ENCODE measurements around the gene SPAG16. TPM values are rescaled to one million over a fixed set of nuclear protein-coding genes. Genes with fewer than 3 reads are reported as not detected.
A peak's percentile ranks its signal among the peaks of the same experiment; 100 is the strongest.

Gene SPAG16
- total and polyA plus RNA-seq, 10 donors: 9.0 to 19.7 (median 12.2) TPM

DNA sequence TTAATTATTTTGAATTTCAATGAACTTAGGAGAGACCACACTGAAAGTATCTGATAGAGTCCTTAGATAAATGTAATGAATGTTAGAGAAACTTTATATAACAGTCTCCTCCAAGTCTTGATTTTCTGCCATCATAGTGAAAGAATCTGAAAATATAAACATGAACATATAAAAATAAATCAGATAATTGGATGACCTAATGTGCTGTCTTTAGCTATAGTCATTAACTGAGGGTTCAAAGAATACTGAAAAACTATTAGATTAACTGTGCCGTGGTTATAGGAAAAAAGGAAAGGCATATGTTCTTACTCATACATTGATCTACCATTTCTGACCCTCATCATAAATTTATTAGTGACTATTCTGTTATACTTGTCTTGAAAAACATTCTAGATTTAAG lies 47.0 kb upstream of the SPAG16 start:
- Histone ChIP-seq H3K4me3 (no peak overlapping the region), H3K27ac (peak overlapping the region in 2 of 8 donors; percentile 25 to 58), H3K9me3 (no peaks in the 10 kb centered on the region), H3K36me3 (no peaks in the 10 kb centered on the region), H3K27me3 (replicated peaks in 1 of 7) (peaks cover 0 to 7% (median 0%) of the 10 kb centered on the region in 7 donors), H3K4me1 (peaks cover 0 to 28% (median 7%) of the 10 kb centered on the region in 6 donors)
- no peak for TF ChIP-seq POLR2A (IDR thresholded peaks at IDR 0.05)
- no peak for TF ChIP-seq POLR2AphosphoS5 (IDR thresholded peaks at IDR 0.05)
- TF ChIP-seq, protein P1, sequence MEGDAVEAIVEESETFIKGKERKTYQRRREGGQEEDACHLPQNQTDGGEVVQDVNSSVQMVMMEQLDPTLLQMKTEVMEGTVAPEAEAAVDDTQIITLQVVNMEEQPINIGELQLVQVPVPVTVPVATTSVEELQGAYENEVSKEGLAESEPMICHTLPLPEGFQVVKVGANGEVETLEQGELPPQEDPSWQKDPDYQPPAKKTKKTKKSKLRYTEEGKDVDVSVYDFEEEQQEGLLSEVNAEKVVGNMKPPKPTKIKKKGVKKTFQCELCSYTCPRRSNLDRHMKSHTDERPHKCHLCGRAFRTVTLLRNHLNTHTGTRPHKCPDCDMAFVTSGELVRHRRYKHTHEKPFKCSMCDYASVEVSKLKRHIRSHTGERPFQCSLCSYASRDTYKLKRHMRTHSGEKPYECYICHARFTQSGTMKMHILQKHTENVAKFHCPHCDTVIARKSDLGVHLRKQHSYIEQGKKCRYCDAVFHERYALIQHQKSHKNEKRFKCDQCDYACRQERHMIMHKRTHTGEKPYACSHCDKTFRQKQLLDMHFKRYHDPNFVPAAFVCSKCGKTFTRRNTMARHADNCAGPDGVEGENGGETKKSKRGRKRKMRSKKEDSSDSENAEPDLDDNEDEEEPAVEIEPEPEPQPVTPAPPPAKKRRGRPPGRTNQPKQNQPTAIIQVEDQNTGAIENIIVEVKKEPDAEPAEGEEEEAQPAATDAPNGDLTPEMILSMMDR (IDR thresholded peaks at IDR 0.05 in 8 of 11, conservative IDR thresholded peaks at IDR 0.05 in 3 of 11): no peak
- DNase-seq: no peak
- intact Hi-C loops (cut with DNase I; ENCODE audit: low total_unique reads): no loop called here
- 72 to 88% (median 80%) methylated on average over 1 of the region's 1 CpG for WGBS, 5 donors

DNA sequence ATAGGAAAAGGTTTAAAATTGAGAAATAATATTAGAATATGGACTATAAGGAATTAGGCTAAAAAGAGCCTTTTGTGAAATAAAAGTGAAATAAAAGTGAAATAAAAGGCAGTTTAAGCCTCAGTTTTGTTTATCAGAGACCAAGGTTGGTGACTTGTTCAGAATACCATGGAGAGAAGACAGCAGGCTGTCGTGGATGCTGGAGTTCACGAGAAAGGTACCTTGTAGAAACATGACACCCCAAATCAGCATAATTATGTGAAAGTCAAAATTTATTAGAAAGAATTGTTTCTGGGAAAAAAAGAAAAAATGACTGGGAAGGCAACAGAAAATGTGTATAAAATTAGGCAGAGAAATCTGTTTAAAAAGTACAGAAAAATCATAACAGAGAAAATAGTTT lies 46.5 kb upstream of the SPAG16 start:
- intact Hi-C loops (cut with DNase I; ENCODE audit: low total_unique reads): no loop called here
- 49 to 75% (median 62%) methylated on average over 2 of the region's 2 CpGs for WGBS, 5 donors
- no peak for DNase-seq

DNA sequence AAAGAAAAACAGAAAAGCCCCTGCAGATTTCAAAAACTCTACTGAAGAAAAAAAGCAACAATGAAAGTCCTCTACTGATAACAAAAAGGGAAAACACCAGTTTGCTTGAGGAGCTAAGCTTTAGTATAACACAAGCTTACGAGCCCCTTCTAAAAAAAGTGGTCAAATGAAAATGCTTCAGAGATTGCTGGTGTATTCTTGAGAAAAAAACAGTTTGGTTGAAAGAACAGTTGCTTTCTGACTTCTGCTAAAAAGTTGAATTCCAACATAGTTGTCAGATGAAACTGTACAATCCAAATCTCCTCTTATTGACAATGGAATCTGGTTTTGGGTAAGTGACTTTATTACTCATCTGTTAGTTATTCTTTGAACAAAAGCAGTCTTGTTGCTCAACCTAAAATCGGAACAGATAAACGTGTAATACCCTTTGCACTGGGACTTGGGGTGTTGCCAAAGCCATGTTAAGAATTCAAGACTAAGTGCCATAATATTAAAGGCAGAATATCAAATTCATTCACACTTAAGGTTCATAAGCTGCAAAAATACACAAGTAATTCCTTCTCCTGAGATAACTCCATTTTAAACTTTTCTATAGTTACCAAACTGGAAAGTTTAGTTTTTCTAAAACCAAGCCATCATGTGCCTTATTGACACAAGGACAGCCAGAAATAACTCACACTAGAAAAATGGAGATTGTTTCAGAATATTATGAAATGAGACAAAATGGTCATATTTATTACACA lies 45.3 kb upstream of the SPAG16 start:
- peak overlapping the region in 3 of 8 donors; percentile 2 to 58 (median 46) for H3K27ac ChIP-seq
- H3K27me3 ChIP-seq (replicated peaks in 1 of 7): peaks cover 0 to 7% (median 0%) of the 10 kb centered on the region in 7 donors
- TF ChIP-seq, protein P1 (IDR thresholded peaks at IDR 0.05 in 8 of 11, conservative IDR thresholded peaks at IDR 0.05 in 3 of 11): no peak
- TF ChIP-seq POLR2AphosphoS5 (IDR thresholded peaks at IDR 0.05) (no peak), POLR2A (IDR thresholded peaks at IDR 0.05) (no peak)
- intact Hi-C loops (cut with DNase I; ENCODE audit: low total_unique reads): no loop called here
- no peak overlapping the region for H3K4me3 ChIP-seq
- H3K9me3 ChIP-seq: no peaks in the 10 kb centered on the region
- 44 to 62% (median 52%) methylated on average over 3 of the region's 3 CpGs for WGBS, 5 donors
- DNase-seq: no peak
- H3K36me3 ChIP-seq: no peaks in the 10 kb centered on the region
- peaks cover 0 to 11% (median 3%) of the 10 kb centered on the region in 6 donors for H3K4me1 ChIP-seq

More for the DNA sequence above, 46.5 kb upstream of the SPAG16 start:
- no peaks in the 10 kb centered on the region for H3K9me3 ChIP-seq
- no peaks in the 10 kb centered on the region for H3K36me3 ChIP-seq
- H3K27ac ChIP-seq: peak overlapping the region in 3 of 8 donors; percentile 2 to 58 (median 25)
- H3K4me3 ChIP-seq: no peak overlapping the region
- peaks cover 0 to 22% (median 6%) of the 10 kb centered on the region in 6 donors for H3K4me1 ChIP-seq
- peaks cover 0 to 7% (median 0%) of the 10 kb centered on the region in 7 donors for H3K27me3 ChIP-seq (replicated peaks in 1 of 7)
- no peak for TF ChIP-seq POLR2AphosphoS5 (IDR thresholded peaks at IDR 0.05)
- TF ChIP-seq, protein P1 (IDR thresholded peaks at IDR 0.05 in 8 of 11, conservative IDR thresholded peaks at IDR 0.05 in 3 of 11): no peak
- no peak for TF ChIP-seq POLR2A (IDR thresholded peaks at IDR 0.05)

DNA sequence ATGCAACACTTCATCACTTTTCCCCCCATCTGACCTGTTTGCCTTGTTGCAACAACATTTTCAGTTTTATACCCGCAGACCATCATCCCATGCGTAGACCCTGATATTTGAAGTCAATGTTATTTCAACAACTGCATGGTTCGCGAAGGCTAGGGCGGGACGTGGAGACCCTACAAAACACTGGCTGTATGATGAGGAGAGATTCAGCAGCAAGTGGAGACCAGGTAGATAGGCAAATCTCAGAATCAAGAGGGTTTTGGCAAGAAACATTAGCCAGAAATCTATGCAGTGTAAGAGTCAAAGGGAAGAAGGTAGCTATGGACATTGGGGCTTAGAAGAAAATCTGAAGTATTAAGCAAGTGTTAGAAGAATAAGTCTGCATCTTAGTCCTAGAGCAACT lies 42.4 kb upstream of the SPAG16 start:
- intact Hi-C loops (cut with DNase I; ENCODE audit: low total_unique reads): no loop called here
- no peaks in the 10 kb centered on the region for H3K4me1 ChIP-seq
- H3K4me3 ChIP-seq: no peak overlapping the region
- no peaks in the 10 kb centered on the region for H3K9me3 ChIP-seq
- WGBS, 5 donors: 89 to 94% (median 93%) methylated on average over 6 of the region's 6 CpGs
- peaks cover 0 to 7% (median 0%) of the 10 kb centered on the region in 7 donors for H3K27me3 ChIP-seq (replicated peaks in 1 of 7)
- TF ChIP-seq POLR2AphosphoS5 (IDR thresholded peaks at IDR 0.05): no peak
- DNase-seq: no peak
- peak overlapping the region in 1 of 8 donors; percentile 47 for H3K27ac ChIP-seq
- no peaks in the 10 kb centered on the region for H3K36me3 ChIP-seq

Data from spleen (tissue), 11 donors.